HEK293T (cell line): ENCODE data around the gene FTO.

ENCODE experiments used
- BHLHE40 ChIP-seq: fragments of 450-650 bp; IDR thresholded peaks from 2 replicates; pipeline ENCODE4 v1.6.1; 2016; ENCODE audit warnings: mild to moderate bottlenecking, moderate library complexity, borderline replicate concordance
- CTBP1 ChIP-seq: fragments of 450-650 bp; IDR thresholded peaks from 2 replicates; pipeline ENCODE4 v1.6.1; 2016; ENCODE audit warnings: borderline replicate concordance
- FOXM1 ChIP-seq: fragments of 450-650 bp; IDR thresholded peaks from 2 replicates; pipeline ENCODE4 v1.6.1; 2017; ENCODE audit warnings: mild to moderate bottlenecking, borderline replicate concordance
- L3MBTL2 ChIP-seq: fragments of 450-650 bp; conservative IDR thresholded peaks from 2 replicates; pipeline ENCODE4 v1.6.1; 2016; ENCODE audit warnings: mild to moderate bottlenecking
- NFRKB ChIP-seq: fragments of 450-650 bp; IDR thresholded peaks from 2 replicates; pipeline ENCODE4 v1.6.1; 2016; ENCODE audit warnings: mild to moderate bottlenecking, moderate library complexity
- SP1 ChIP-seq: fragments of 450-650 bp; IDR thresholded peaks from 2 replicates; pipeline ENCODE4 v1.6.1; 2017
- SUZ12 ChIP-seq: fragments of 450-650 bp; IDR thresholded peaks from 2 replicates; pipeline ENCODE4 v1.6.1; 2016; ENCODE audit warnings: mild to moderate bottlenecking
- TARDBP ChIP-seq: fragments of 450-650 bp; IDR thresholded peaks from 2 replicates; pipeline ENCODE4 v1.6.1; 2016
- TF ChIP-seq, protein P1 (sequence below): fragments of 450-650 bp; IDR thresholded peaks from 2 replicates; pipeline ENCODE4 v1.6.1; 2016

GRCh38 chr16:53690771-53691170 is 13.2 kb upstream of the FTO start:
- TF ChIP-seq L3MBTL2 (no peak), NFRKB (no peak), BHLHE40 (no peak), TARDBP (no peak), SP1 (no peak), FOXM1 (no peak), CTBP1 (no peak), SUZ12 (no peak)
- TF ChIP-seq, protein P1, sequence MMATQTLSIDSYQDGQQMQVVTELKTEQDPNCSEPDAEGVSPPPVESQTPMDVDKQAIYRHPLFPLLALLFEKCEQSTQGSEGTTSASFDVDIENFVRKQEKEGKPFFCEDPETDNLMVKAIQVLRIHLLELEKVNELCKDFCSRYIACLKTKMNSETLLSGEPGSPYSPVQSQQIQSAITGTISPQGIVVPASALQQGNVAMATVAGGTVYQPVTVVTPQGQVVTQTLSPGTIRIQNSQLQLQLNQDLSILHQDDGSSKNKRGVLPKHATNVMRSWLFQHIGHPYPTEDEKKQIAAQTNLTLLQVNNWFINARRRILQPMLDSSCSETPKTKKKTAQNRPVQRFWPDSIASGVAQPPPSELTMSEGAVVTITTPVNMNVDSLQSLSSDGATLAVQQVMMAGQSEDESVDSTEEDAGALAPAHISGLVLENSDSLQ: no peak
